ENCODE data around the gene USP7. TPM values are rescaled to one million over a fixed set of nuclear protein-coding genes. Genes with fewer than 3 reads are reported as not detected.
A peak's percentile ranks its signal among the peaks of the same experiment; 100 is the strongest.

Gene USP7
- total RNA-seq, 2 donors from 2014 or later = 114 to 140 TPM

GRCh38 chr16:8960788-8961109, 3.0 kb downstream of the USP7 start:
- Histone ChIP-seq H3K36me3 (ENCODE audit: control insufficient read depth, insufficient read depth, low read length) (no peaks in the 10 kb centered on the region), H3K9me3 (ENCODE audit: control insufficient read depth, low read length) (no peaks in the 10 kb centered on the region), H3K9ac (ENCODE audit: extremely low read depth, low read length, poor library complexity, severe bottlenecking) (no peak overlapping the region), H3K4me1 (ENCODE audit: control insufficient read depth, insufficient read depth, low read length) (peaks cover 12% of the 10 kb centered on the region), H3K27me3 (ENCODE audit: control insufficient read depth, insufficient read depth, low read length, poor library complexity, severe bottlenecking) (no peaks in the 10 kb centered on the region), H3K27ac (ENCODE audit: low read depth, low read length) (no peak overlapping the region), H3K4me3 (ENCODE audit: low read length) (peak overlapping the region; percentile 99)
- 50 to 84% methylated on average over 1 of the region's 1 CpG for WGBS, 2 experiments (ENCODE audit: insufficient coverage in 1 of 2, insufficient read length in 1 of 2)
- Mint-ChIP-seq H3K9me3 (no peaks in the 10 kb centered on the region), H3K4me1 (peaks cover 59% of the 10 kb centered on the region), H3K27me3 (ENCODE audit: insufficient read depth) (peaks cover 5% of the 10 kb centered on the region), H3K4me3 (peak overlapping the region; percentile 84), H3K36me3 (ENCODE audit: low read depth) (no peaks in the 10 kb centered on the region), H3K27ac (no peak overlapping the region)
- TF ChIP-seq CTCF (conservative IDR thresholded peaks at IDR 0.05) = no peak
- DNase-seq = no peak

- Histone ChIP-seq H3K27ac (ENCODE audit: low read depth, low read length) (no peak overlapping the region), H3K9ac (ENCODE audit: extremely low read depth, low read length, poor library complexity, severe bottlenecking) (no peak overlapping the region), H3K4me1 (ENCODE audit: control insufficient read depth, insufficient read depth, low read length) (peaks cover 12% of the 10 kb centered on the region), H3K36me3 (ENCODE audit: control insufficient read depth, insufficient read depth, low read length) (no peaks in the 10 kb centered on the region), H3K27me3 (ENCODE audit: control insufficient read depth, insufficient read depth, low read length, poor library complexity, severe bottlenecking) (no peaks in the 10 kb centered on the region), H3K4me3 (ENCODE audit: low read length) (peak overlapping the region; percentile 99), H3K9me3 (ENCODE audit: control insufficient read depth, low read length) (no peaks in the 10 kb centered on the region)
- Mint-ChIP-seq H3K4me3 (peak overlapping the region; percentile 2), H3K4me1 (peaks cover 60% of the 10 kb centered on the region), H3K27me3 (ENCODE audit: insufficient read depth) (peaks cover 5% of the 10 kb centered on the region), H3K27ac (peak overlapping the region; percentile 61), H3K9me3 (no peaks in the 10 kb centered on the region), H3K36me3 (ENCODE audit: low read depth) (no peaks in the 10 kb centered on the region)
- peak; percentile 56 for DNase-seq
- TF ChIP-seq CTCF (conservative IDR thresholded peaks at IDR 0.05) = no peak
- 44 to 56% methylated on average over 9 to 12 of the region's 12 CpGs for WGBS, 2 experiments (ENCODE audit: insufficient coverage in 1 of 2, insufficient read length in 1 of 2)
Observed at GRCh38 chr16:8959921-8960787, 3.6 kb downstream of the USP7 start.

- H3K9ac ChIP-seq (ENCODE audit: extremely low read depth, low read length, poor library complexity, severe bottlenecking) = no peak overlapping the region
- TF ChIP-seq CTCF (conservative IDR thresholded peaks at IDR 0.05) = no peak
Observed at GRCh38 chr16:8958344-8959167, 5.2 kb downstream of the USP7 start.

More at GRCh38 chr16:8958344-8959167, 5.2 kb downstream of the USP7 start:
- Histone ChIP-seq H3K36me3 (ENCODE audit: control insufficient read depth, insufficient read depth, low read length) (no peaks in the 10 kb centered on the region), H3K4me3 (ENCODE audit: low read length) (no peak overlapping the region), H3K4me1 (ENCODE audit: control insufficient read depth, insufficient read depth, low read length) (peaks cover 12% of the 10 kb centered on the region), H3K27me3 (ENCODE audit: control insufficient read depth, insufficient read depth, low read length, poor library complexity, severe bottlenecking) (no peaks in the 10 kb centered on the region), H3K9me3 (ENCODE audit: control insufficient read depth, low read length) (no peaks in the 10 kb centered on the region), H3K27ac (ENCODE audit: low read depth, low read length) (no peak overlapping the region)
- peak; percentile 59 for DNase-seq
- H3K9me3 Mint-ChIP-seq = no peaks in the 10 kb centered on the region
- H3K4me3 Mint-ChIP-seq = no peak overlapping the region
- peaks cover 60% of the 10 kb centered on the region for H3K4me1 Mint-ChIP-seq
- H3K36me3 Mint-ChIP-seq (ENCODE audit: low read depth) = no peaks in the 10 kb centered on the region
- H3K27ac Mint-ChIP-seq = peak overlapping the region; percentile 66
- WGBS, 2 experiments (ENCODE audit: insufficient coverage in 1 of 2, insufficient read length in 1 of 2) = 80 to 84% methylated on average over 14 of the region's 14 CpGs
- no peaks in the 10 kb centered on the region for H3K27me3 Mint-ChIP-seq (ENCODE audit: insufficient read depth)
